GDM1 (cell line): ENCODE results near the gene SKAP1.
"Not testable (repeated sequence)": the region's sequence is repeated elsewhere in the genome, so short reads cannot be mapped to it uniquely, and the experiment has no call there.

ENCODE experiments used
- DNase-seq: peaks from one replicate; lab custom pipeline; 2025; lab: John Stamatoyannopoulos, UW

Gene SKAP1

GRCh38 chr17:48285614-48286013 lies 144.4 kb downstream of the SKAP1 start:
- no peak for DNase-seq

- DNase-seq = no peak
Measured at GRCh38 chr17:48283907-48284306, 146.1 kb downstream of the SKAP1 start.

GRCh38 chr17:48283411-48283810 lies 146.6 kb downstream of the SKAP1 start:
- no peak for DNase-seq

GRCh38 chr17:48282303-48282702 lies 147.7 kb downstream of the SKAP1 start:
- no peak for DNase-seq

GRCh38 chr17:48278760-48279491 lies 151.1 kb downstream of the SKAP1 start:
- DNase-seq = no peak

- no peak for DNase-seq
Measured at GRCh38 chr17:48276776-48277175, 153.2 kb downstream of the SKAP1 start.

- no peak for DNase-seq
Measured at GRCh38 chr17:48270899-48271298, 159.1 kb downstream of the SKAP1 start.

- DNase-seq = no peak
Measured at GRCh38 chr17:48269209-48269608, 160.8 kb downstream of the SKAP1 start.

- no peak for DNase-seq
Measured at GRCh38 chr17:48263731-48264035, 166.3 kb downstream of the SKAP1 start.

GRCh38 chr17:48262982-48263730 lies 166.9 kb downstream of the SKAP1 start:
- no peak for DNase-seq

- no peak for DNase-seq
Measured at GRCh38 chr17:48261297-48261880, 168.6 kb downstream of the SKAP1 start.

GRCh38 chr17:48259694-48260291 lies 170.2 kb downstream of the SKAP1 start:
- DNase-seq = no peak

- DNase-seq = no peak
Measured at GRCh38 chr17:48258331-48258730, 171.7 kb downstream of the SKAP1 start.

- no peak for DNase-seq
Measured at GRCh38 chr17:48255759-48256158, 174.3 kb downstream of the SKAP1 start.

- DNase-seq = no peak
Measured at GRCh38 chr17:48254896-48255295, 175.1 kb downstream of the SKAP1 start.

GRCh38 chr17:48253975-48254374 lies 176.0 kb downstream of the SKAP1 start:
- DNase-seq = no peak

GRCh38 chr17:48251950-48252349 lies 178.1 kb downstream of the SKAP1 start:
- DNase-seq = no peak

- DNase-seq = no peak
Measured at GRCh38 chr17:48250949-48251348, 179.1 kb downstream of the SKAP1 start.

GRCh38 chr17:48250059-48250458 lies 180.0 kb downstream of the SKAP1 start:
- not testable (repeated sequence) for DNase-seq

GRCh38 chr17:48247603-48248002 lies 182.4 kb downstream of the SKAP1 start:
- DNase-seq = no peak

- DNase-seq = no peak
Measured at GRCh38 chr17:48247038-48247437, 183.0 kb downstream of the SKAP1 start.

GRCh38 chr17:48246612-48247011 lies 183.4 kb downstream of the SKAP1 start:
- no peak for DNase-seq

- not testable (repeated sequence) for DNase-seq
Measured at GRCh38 chr17:48245465-48246033, 184.5 kb downstream of the SKAP1 start.
